Esophagus muscularis mucosa (tissue), 4 donors: Measurements from ENCODE around the gene HDAC3. TPM values are rescaled to one million over a fixed set of nuclear protein-coding genes. Genes with fewer than 3 reads are reported as not detected.
A peak's percentile ranks its signal among the peaks of the same experiment; 100 is the strongest.

Experiments used
- DNase-seq: peaks from one replicate; pipeline ENCODE4 v3.0.0-alpha.2; 2017; ENCODE audit errors: extremely low spot score
- H3K27ac ChIP-seq, 4 donors: fragments of 200-600 bp; sonication (generic); replicated peaks in 1 of 4; 1 replicate in 3 of 4; 2 replicates in 1 of 4; pipeline ENCODE4 v1.5.1; 2016 to 2019; ENCODE audit warnings: mild to moderate bottlenecking in 1 of 4
- H3K27me3 ChIP-seq, 4 donors: fragments of 200-600 bp; sonication (generic); one replicate each; pipeline versions ENCODE4 v1.5.1 to v1.6.0; 2016 to 2019
- H3K36me3 ChIP-seq, 4 donors: fragments of 200-600 bp; sonication (generic); one replicate each; pipeline ENCODE4 v1.5.1; 2016 to 2019
- H3K4me1 ChIP-seq, 4 donors: fragments of 200-600 bp; sonication (generic); one replicate each; pipeline ENCODE4 v1.5.1; 2016 to 2019
- H3K4me3 ChIP-seq, 4 donors: fragments of 200-600 bp; sonication (generic); 1 replicate in 2 of 4; 2 replicates in 2 of 4; pipeline ENCODE4 v1.5.1; 2016 to 2019; ENCODE audit warnings: mild to moderate bottlenecking in 4 of 4, moderate library complexity in 1 of 4
- H3K9me3 ChIP-seq, 4 donors: fragments of 200-600 bp; sonication (generic); 1 replicate in 3 of 4; 2 replicates in 1 of 4; pipeline ENCODE4 v1.5.1; 2016 to 2019
- CTCF ChIP-seq, 3 experiments: fragments of 200-600 bp in 2 of 3; fragments of 450-650 bp in 1 of 3; sonication (generic) in 2 of 3; IDR thresholded peaks; one replicate each; pipeline ENCODE4 v1.5.1; 2017 to 2019; ENCODE audit warnings: antibody characterized with exemption in 3 of 3, mild to moderate bottlenecking in 2 of 3, moderate library complexity in 1 of 3
- EP300 ChIP-seq: sonication (generic); formaldehyde crosslinking; IDR thresholded peaks from one replicate; pipeline ENCODE4 v1.6.1; 2017; ENCODE audit warnings: antibody characterized with exemption
- POLR2A ChIP-seq: fragments of 450-650 bp; IDR thresholded peaks from one replicate; pipeline ENCODE4 v1.6.1; 2017; ENCODE audit warnings: antibody characterized with exemption, moderate library complexity, mild to moderate bottlenecking, low read depth
- POLR2AphosphoS5 ChIP-seq, 2 donors: sonication (generic); formaldehyde crosslinking; IDR thresholded peaks; one replicate each; pipeline ENCODE4 v1.6.1; 2017; ENCODE audit warnings: antibody characterized with exemption in 2 of 2
- WGBS: methylation state at CpG from one replicate; pipeline ENCODE4 v1.1.5; 2018; 5-methylcytosine and 5-hydroxymethylcytosine counted together
- intact Hi-C: fragments of 100-400 bp; cut with DNase I; formaldehyde crosslinking; loops from one replicate; pipeline ENCODE4 v1.15.1; 2023
- total RNA-seq, 4 donors: library from RNA; depleted of rRNA; stranded (reverse); fragments of >200 nt; gene quantifications; one replicate each; pipeline versions ENCODE4 v1.1.0 to v1.2.1, GENCODE V29; 2016

Gene HDAC3
- total RNA-seq, 4 donors from 2014 or later: 30.3 to 54.4 (median 44.3) TPM

DNA sequence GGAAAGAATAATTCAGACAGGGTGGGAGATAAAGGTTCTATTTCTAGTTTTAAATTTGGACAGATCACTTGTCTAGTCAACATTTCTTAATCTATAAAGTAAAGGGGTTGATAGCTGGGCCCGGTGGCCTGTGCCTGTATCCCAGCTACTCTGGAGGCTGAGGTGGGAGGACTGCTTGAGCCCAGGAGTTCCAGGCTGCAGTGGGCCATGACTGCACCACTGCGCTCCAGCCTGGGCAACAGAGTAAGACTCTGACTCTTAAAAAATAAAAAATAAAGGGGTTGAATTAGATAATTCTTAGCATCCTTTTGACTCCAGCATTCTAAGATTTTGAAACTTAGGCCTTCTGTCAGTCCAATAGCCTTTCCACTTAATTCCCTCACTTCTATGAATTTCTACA lies 28.6 kb downstream of the HDAC3 start:
- no peak overlapping the region for H3K4me3 ChIP-seq
- H3K27ac ChIP-seq: no peak overlapping the region
- peaks cover 16 to 39% (median 28%) of the 10 kb centered on the region in 4 donors for H3K4me1 ChIP-seq
- H3K36me3 ChIP-seq: no peaks in the 10 kb centered on the region
- no peak for DNase-seq
- intact Hi-C loops: no loop called here
- WGBS: 88% methylated on average over 2 of the region's 2 CpGs
- TF ChIP-seq EP300: no peak
- TF ChIP-seq CTCF (IDR thresholded peaks at IDR 0.05): no peak
- no peak for TF ChIP-seq POLR2AphosphoS5 (IDR thresholded peaks at IDR 0.05)
- no peak for TF ChIP-seq POLR2A
- no peaks in the 10 kb centered on the region for H3K9me3 ChIP-seq
- no peaks in the 10 kb centered on the region for H3K27me3 ChIP-seq

- Histone ChIP-seq H3K27ac (peak overlapping the region; percentile 47 to 68 (median 56)), H3K9me3 (no peaks in the 10 kb centered on the region), H3K36me3 (no peaks in the 10 kb centered on the region), H3K4me3 (no peak overlapping the region), H3K4me1 (peaks cover 16 to 36% (median 28%) of the 10 kb centered on the region in 4 donors), H3K27me3 (no peaks in the 10 kb centered on the region)
- DNase-seq: no peak
- no peak for TF ChIP-seq POLR2A
- TF ChIP-seq POLR2AphosphoS5 (IDR thresholded peaks at IDR 0.05): peak; percentile 14 to 25
- WGBS: 80% methylated on average over 6 of the region's 6 CpGs
- intact Hi-C loops: no loop called here
Observed at GRCh38 chr5:141605523-141606277, 30.9 kb downstream of the HDAC3 start.

- peak overlapping the region in 3 of 4 donors; percentile 55 to 68 (median 65) for H3K27ac ChIP-seq
- no peak for DNase-seq
- WGBS: 51% methylated on average over 6 of the region's 6 CpGs
- H3K9me3 ChIP-seq: no peaks in the 10 kb centered on the region
- no peaks in the 10 kb centered on the region for H3K27me3 ChIP-seq
- intact Hi-C loops: no loop called here
- peaks cover 20 to 47% (median 28%) of the 10 kb centered on the region in 4 donors for H3K4me1 ChIP-seq
- TF ChIP-seq POLR2AphosphoS5 (IDR thresholded peaks at IDR 0.05): peak; percentile 69 to 74
- TF ChIP-seq POLR2A: no peak
- no peak for TF ChIP-seq EP300
- no peak for TF ChIP-seq CTCF (IDR thresholded peaks at IDR 0.05)
- no peaks in the 10 kb centered on the region for H3K36me3 ChIP-seq
- peak overlapping the region in 1 of 4 donors; percentile 2 for H3K4me3 ChIP-seq
Observed at GRCh38 chr5:141603923-141604717, 32.5 kb downstream of the HDAC3 start.

- Histone ChIP-seq H3K36me3 (no peaks in the 10 kb centered on the region), H3K27me3 (no peaks in the 10 kb centered on the region), H3K27ac (peak overlapping the region in 1 of 4 donors; percentile 3), H3K4me3 (no peak overlapping the region), H3K9me3 (no peaks in the 10 kb centered on the region), H3K4me1 (peaks cover 22 to 62% (median 30%) of the 10 kb centered on the region in 4 donors)
- intact Hi-C loops: no loop called here
- WGBS: 94% methylated on average over 1 of the region's 1 CpG
- TF ChIP-seq POLR2AphosphoS5 (IDR thresholded peaks at IDR 0.05) (no peak), CTCF (IDR thresholded peaks at IDR 0.05) (no peak), EP300 (no peak), POLR2A (no peak)
- no peak for DNase-seq
Observed at GRCh38 chr5:141602606-141603005, 34.0 kb downstream of the HDAC3 start.
